Suprapubic skin (tissue), 4 donors: ENCODE measurements around the gene TLCD4.

ENCODE experiments used
- EP300 ChIP-seq: sonication (generic); formaldehyde crosslinking; IDR thresholded peaks from one replicate; pipeline ENCODE4 v1.6.1; 2017; ENCODE audit warnings: antibody characterized with exemption
- POLR2A ChIP-seq, 2 donors: fragments of 450-650 bp; IDR thresholded peaks; one replicate each; pipeline ENCODE4 v1.6.1; 2017; ENCODE audit warnings: antibody characterized with exemption in 2 of 2, mild to moderate bottlenecking in 2 of 2, moderate library complexity in 2 of 2
- POLR2AphosphoS5 ChIP-seq, 3 donors: sonication (generic); formaldehyde crosslinking; IDR thresholded peaks; one replicate each; pipeline ENCODE4 v1.6.1; 2017; ENCODE audit warnings: antibody characterized with exemption in 3 of 3
- TF ChIP-seq, protein P1 (sequence below), 2 donors: fragments of 200-600 bp in 1 of 2; fragments of 450-650 bp in 1 of 2; sonication (generic) in 1 of 2; IDR thresholded peaks; one replicate each; pipeline ENCODE4 v1.5.1; 2016 to 2019; ENCODE audit warnings: antibody characterized with exemption in 2 of 2, mild to moderate bottlenecking in 1 of 2, moderate library complexity in 1 of 2

DNA sequence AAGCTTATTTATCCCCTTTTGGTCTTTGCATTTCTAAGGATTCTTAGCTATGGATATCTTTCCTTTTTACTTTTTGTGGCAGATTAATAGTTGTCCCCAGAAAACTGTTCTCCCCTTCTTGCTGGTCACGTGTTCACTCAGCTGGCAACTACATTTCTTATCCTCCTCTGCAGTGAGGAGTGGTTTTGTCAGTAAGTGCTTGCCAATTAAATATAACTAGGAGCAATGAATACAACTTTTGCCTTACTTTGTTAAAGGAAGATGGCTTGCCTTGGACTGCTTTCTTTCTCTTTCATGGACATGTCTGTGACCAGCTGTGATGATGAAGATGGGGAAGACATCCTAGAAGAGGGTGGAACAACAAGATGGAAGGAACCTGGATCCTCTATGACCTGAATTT is 28.9 kb upstream of the TLCD4 start:
- TF ChIP-seq POLR2A (IDR thresholded peaks at IDR 0.05) (no peak), EP300 (no peak), POLR2AphosphoS5 (IDR thresholded peaks at IDR 0.05) (no peak)
- TF ChIP-seq, protein P1, sequence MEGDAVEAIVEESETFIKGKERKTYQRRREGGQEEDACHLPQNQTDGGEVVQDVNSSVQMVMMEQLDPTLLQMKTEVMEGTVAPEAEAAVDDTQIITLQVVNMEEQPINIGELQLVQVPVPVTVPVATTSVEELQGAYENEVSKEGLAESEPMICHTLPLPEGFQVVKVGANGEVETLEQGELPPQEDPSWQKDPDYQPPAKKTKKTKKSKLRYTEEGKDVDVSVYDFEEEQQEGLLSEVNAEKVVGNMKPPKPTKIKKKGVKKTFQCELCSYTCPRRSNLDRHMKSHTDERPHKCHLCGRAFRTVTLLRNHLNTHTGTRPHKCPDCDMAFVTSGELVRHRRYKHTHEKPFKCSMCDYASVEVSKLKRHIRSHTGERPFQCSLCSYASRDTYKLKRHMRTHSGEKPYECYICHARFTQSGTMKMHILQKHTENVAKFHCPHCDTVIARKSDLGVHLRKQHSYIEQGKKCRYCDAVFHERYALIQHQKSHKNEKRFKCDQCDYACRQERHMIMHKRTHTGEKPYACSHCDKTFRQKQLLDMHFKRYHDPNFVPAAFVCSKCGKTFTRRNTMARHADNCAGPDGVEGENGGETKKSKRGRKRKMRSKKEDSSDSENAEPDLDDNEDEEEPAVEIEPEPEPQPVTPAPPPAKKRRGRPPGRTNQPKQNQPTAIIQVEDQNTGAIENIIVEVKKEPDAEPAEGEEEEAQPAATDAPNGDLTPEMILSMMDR (IDR thresholded peaks at IDR 0.05), result no peak
